OCI-LY7 (cell line): ENCODE data around the gene TFAP2E. TPM values are rescaled to one million over a fixed set of nuclear protein-coding genes. Genes with fewer than 3 reads are reported as not detected.

Experiments used
- BruUV-seq: library from RNA; stranded (reverse); fragments of 400-500 nt; replicated peaks from 2 replicates; lab custom pipeline; 2021; lab: Mats Ljungman, UMichigan
- CTCF ChIA-PET: fragments of 300-600 bp; sonication (Branson Sonifier 250); formaldehyde crosslinking; loops from one replicate; lab custom pipeline; 2022; ENCODE audit warnings: antibody characterized with exemption; ENCODE audit not compliant: unreplicated experiment; lab: Charles Lee
- POLR2A ChIA-PET: fragments of 300-600 bp; sonication (Branson Sonifier 250); formaldehyde crosslinking; loops from one replicate; lab custom pipeline; 2022; ENCODE audit warnings: antibody characterized with exemption; lab: Charles Lee
- DNase-seq: peaks from one replicate; pipeline ENCODE4 v3.0.0-alpha.2; 2015; ENCODE audit warnings: low spot score
- H2AFZ ChIP-seq: fragments of 200-600 bp; sonication (generic), shearing (Covaris generic); 2 replicates; pipeline ENCODE4 v1.6.1; 2014; ENCODE audit warnings: mild to moderate bottlenecking, antibody characterized with exemption, low read length, moderate library complexity
- H3K27ac ChIP-seq: fragments of 200-600 bp; sonication (generic); 2 replicates; pipeline ENCODE4 v1.5.1; 2014; ENCODE audit warnings: mixed run types, low read depth, mild to moderate bottlenecking, moderate library complexity, low read length, inconsistent platforms; ENCODE audit not compliant: poor library complexity, severe bottlenecking
- H3K36me3 ChIP-seq: fragments of 200-600 bp; sonication (generic); 2 replicates; pipeline ENCODE4 v1.6.1; 2014; ENCODE audit warnings: mild to moderate bottlenecking, antibody characterized with exemption, low read length, moderate library complexity, mixed read lengths; ENCODE audit not compliant: insufficient read depth
- H3K4me1 ChIP-seq: fragments of 200-600 bp; sonication (generic); 2 replicates; pipeline ENCODE4 v1.5.1; 2014; ENCODE audit warnings: mild to moderate bottlenecking, low read length; ENCODE audit not compliant: insufficient read depth, poor library complexity, severe bottlenecking
- H3K4me2 ChIP-seq: fragments of 200-600 bp; sonication (generic); 2 replicates; pipeline ENCODE4 v1.6.1; 2014; ENCODE audit warnings: mild to moderate bottlenecking, low read length
- H3K4me3 ChIP-seq: fragments of 200-600 bp; sonication (generic); 2 replicates; pipeline ENCODE4 v1.5.1; 2014; ENCODE audit warnings: mild to moderate bottlenecking, low read depth, low read length; ENCODE audit not compliant: poor library complexity, severe bottlenecking
- H3K79me2 ChIP-seq: fragments of 200-600 bp; sonication (generic); 2 replicates; pipeline ENCODE4 v1.6.1; 2016; ENCODE audit warnings: low read depth, mild to moderate bottlenecking, low read length, moderate library complexity, mixed read lengths; ENCODE audit not compliant: insufficient read depth
- H3K9me2 ChIP-seq: fragments of 200-600 bp; sonication (generic); 2 replicates; pipeline ENCODE4 v1.6.1; 2016; ENCODE audit warnings: mild to moderate bottlenecking, low read length, mixed read lengths; ENCODE audit not compliant: insufficient read depth
- H3K9me3 ChIP-seq: fragments of 200-600 bp; sonication (generic); 2 replicates; pipeline ENCODE4 v1.6.1; 2014; ENCODE audit warnings: mild to moderate bottlenecking, mixed run types, low read length, mixed read lengths
- H4K20me1 ChIP-seq: fragments of 200-600 bp; sonication (generic); 2 replicates; pipeline ENCODE4 v1.6.1; 2014; ENCODE audit warnings: mild to moderate bottlenecking, antibody characterized with exemption, low read length, moderate library complexity, mixed read lengths; ENCODE audit not compliant: insufficient read depth
- CTCF ChIP-seq: fragments of 200-600 bp; sonication (generic); conservative IDR thresholded peaks from 2 replicates; pipeline ENCODE4 v1.5.1; 2014; ENCODE audit warnings: mild to moderate bottlenecking, antibody characterized with exemption, low read length, moderate library complexity, mixed read lengths
- EZH2phosphoT487 ChIP-seq: fragments of 200-600 bp; sonication (generic); IDR thresholded peaks from 2 replicates; pipeline ENCODE4 v1.6.1; 2018; ENCODE audit warnings: low read depth, borderline replicate concordance, mild to moderate bottlenecking, mixed run types, antibody characterized with exemption, low read length, moderate library complexity, mixed read lengths
- intact Hi-C: fragments of 100-400 bp; cut with micrococcal nuclease; formaldehyde crosslinking; loops from one replicate; pipeline ENCODE4 v1.10.0; 2022; ENCODE audit not compliant: unreplicated experiment
- total RNA-seq, 2 experiments: library from RNA; depleted of rRNA in 1 of 2; stranded (reverse); fragments of >200 nt in 1 of 2; shearing (Covaris generic) in 1 of 2; gene quantifications; 2 replicates each; pipeline ENCODE4 v1.2.3, GENCODE V29; 2014 to 2022

TFAP2E gene
- total RNA-seq, 2 experiments from 2014 or later = 1.1 to 1.2 TPM

GRCh38 chr1:35563166-35563565 is 9.9 kb upstream of the TFAP2E start:
- Histone ChIP-seq H3K27ac (no peak overlapping the region), H3K9me2 (no peaks in the 10 kb centered on the region), H3K4me3 (no peak overlapping the region), H3K79me2 (no peaks in the 10 kb centered on the region), H3K4me1 (peaks cover 7% of the 10 kb centered on the region), H3K36me3 (peaks cover 14% of the 10 kb centered on the region; the same call in 1 of the 2 replicates), H3K4me2 (no peak overlapping the region), H3K9me3 (no peaks in the 10 kb centered on the region), H4K20me1 (no peaks in the 10 kb centered on the region; the same call in 1 of the 2 replicates), H2AFZ (no peak overlapping the region)
- ChIA-PET POLR2A (no interaction called here), CTCF (no interaction called here)
- DNase-seq = no peak
- TF ChIP-seq EZH2phosphoT487 = no peak
- TF ChIP-seq CTCF = no peak
- intact Hi-C loops = no loop called here
- no TSS peak for BruUV-seq

GRCh38 chr1:35564037-35564883 is 8.9 kb upstream of the TFAP2E start:
- no peak overlapping the region for H3K27ac ChIP-seq
- no peak overlapping the region for H3K4me2 ChIP-seq
- intact Hi-C loops = loop anchor here (1.0 kb wide), 1 partner anchor 113 kb away; no protein-coding TSS in a partner anchor
- no peaks in the 10 kb centered on the region for H3K9me2 ChIP-seq
- H3K4me3 ChIP-seq = no peak overlapping the region
- ChIA-PET CTCF (interaction anchor here (0.9 to 2.2 kb wide), 4 partner anchors 9 to 151 kb away, joined by 3 to 17 read pairs (median 4); no protein-coding TSS in a partner anchor), POLR2A (interaction anchor here (1.3 kb wide), 1 partner anchor 114 kb away, joined by 6 read pairs; no protein-coding TSS in a partner anchor)
- peaks cover 14% of the 10 kb centered on the region; the same call in 1 of the 2 replicates for H3K36me3 ChIP-seq
- no peak overlapping the region for H2AFZ ChIP-seq
- no peaks in the 10 kb centered on the region for H3K9me3 ChIP-seq
- no TSS peak for BruUV-seq
- peak; percentile 85 for DNase-seq
- H4K20me1 ChIP-seq = no peaks in the 10 kb centered on the region; the same call in 1 of the 2 replicates
- H3K79me2 ChIP-seq = no peaks in the 10 kb centered on the region
- TF ChIP-seq EZH2phosphoT487 (no peak), CTCF (peak; percentile 87)
- H3K4me1 ChIP-seq = no peaks in the 10 kb centered on the region
